Panc1 (cell line): ENCODE measurements around the gene FRMD7. TPM values are rescaled to one million over a fixed set of nuclear protein-coding genes. Genes with fewer than 3 reads are reported as not detected.

Source experiments
- ATAC-seq: fragments of 200-7000 bp; cut with Tn5 transposase; 2 replicates; pipeline ENCODE4 v1.9.1; 2020; ENCODE audit warnings: mild to moderate bottlenecking, moderate library complexity
- BruUV-seq: library from RNA; stranded (reverse); fragments of 400-500 nt; replicated peaks from 2 replicates; lab custom pipeline; 2021; lab: Mats Ljungman, UMichigan
- CTCF ChIA-PET: fragments of 300-600 bp; sonication (Branson Sonifier 250); formaldehyde crosslinking; loops from one replicate; lab custom pipeline; 2022; ENCODE audit warnings: antibody characterized with exemption; lab: Charles Lee
- POLR2A ChIA-PET: fragments of 300-600 bp; sonication (Branson Sonifier 250); formaldehyde crosslinking; loops from one replicate; lab custom pipeline; 2022; ENCODE audit warnings: antibody characterized with exemption; lab: Charles Lee
- DNase-seq: peaks from one replicate; pipeline ENCODE4 v3.0.0-alpha.2; 2010; ENCODE audit warnings: low read depth, low spot score
- H3K27ac ChIP-seq: 2 replicates; pipeline ENCODE4 v1.5.1; 2011; ENCODE audit warnings: mild to moderate bottlenecking, low read length, inconsistent platforms
- H3K27me3 ChIP-seq: fragments of 200-500 bp; sonication (Bioruptor generic); 2 replicates; pipeline ENCODE4 v1.6.0; 2014; ENCODE audit warnings: low read length, inconsistent platforms; ENCODE audit not compliant: control insufficient read depth, insufficient read depth
- H3K36me3 ChIP-seq: fragments of 200-500 bp; sonication (Bioruptor generic); 2 replicates; pipeline ENCODE4 v1.5.1; 2014; ENCODE audit warnings: inconsistent platforms, mild to moderate bottlenecking, low read length, moderate library complexity; ENCODE audit not compliant: control insufficient read depth, insufficient read depth
- H3K4me1 ChIP-seq: 2 replicates; pipeline ENCODE4 v1.5.1; 2011; ENCODE audit warnings: inconsistent platforms, mild to moderate bottlenecking, low read length, moderate library complexity; ENCODE audit not compliant: control insufficient read depth, insufficient read depth
- H3K4me3 ChIP-seq, 2 experiments: 2 replicates each; pipeline ENCODE4 v1.5.1; 2011 to 2012; ENCODE audit warnings: low read depth in 2 of 2, low read length in 2 of 2, mild to moderate bottlenecking in 2 of 2, inconsistent platforms in 1 of 2, moderate library complexity in 1 of 2
- H3K9me3 ChIP-seq: fragments of 200-500 bp; sonication (Bioruptor generic); 2 replicates; pipeline ENCODE4 v1.5.1; 2014; ENCODE audit warnings: low read depth, mild to moderate bottlenecking, inconsistent platforms, low read length, moderate library complexity; ENCODE audit not compliant: control insufficient read depth, insufficient read depth
- CTCF ChIP-seq: fragments of 450-650 bp; IDR thresholded peaks from 2 replicates; pipeline ENCODE4 v1.5.1; 2017; ENCODE audit warnings: mild to moderate bottlenecking
- POLR2AphosphoS5 ChIP-seq: IDR thresholded peaks from 2 replicates; pipeline ENCODE4 v1.6.1; 2012; ENCODE audit warnings: mild to moderate bottlenecking, low read depth, low read length, moderate library complexity
- REST ChIP-seq, 2 experiments: IDR thresholded peaks; 2 replicates each; pipeline ENCODE4 v1.6.1; 2011 to 2012; ENCODE audit warnings: low read depth in 2 of 2, control low read depth in 1 of 2, low read length in 1 of 2, mild to moderate bottlenecking in 1 of 2, moderate library complexity in 1 of 2; ENCODE audit not compliant: insufficient read depth in 1 of 2
- SIN3A ChIP-seq: IDR thresholded peaks from 2 replicates; pipeline ENCODE4 v1.6.1; 2012; ENCODE audit warnings: low read depth, mild to moderate bottlenecking, low read length, moderate library complexity, borderline replicate concordance; ENCODE audit not compliant: insufficient read depth
- TCF7L2 ChIP-seq: IDR thresholded peaks from 2 replicates; pipeline ENCODE4 v1.6.1; 2011; ENCODE audit warnings: mild to moderate bottlenecking, low read depth, low read length, inconsistent platforms
- in situ Hi-C: cut with HindIII; loops from 2 replicates; pipeline ENCODE4 v1.10.0; 2016; ENCODE audit warnings: low sequenced_read_pairs, low pct_unique_long_range_greater_than_20kb
- intact Hi-C: fragments of 100-400 bp; cut with micrococcal nuclease; formaldehyde crosslinking; loops from one replicate; pipeline ENCODE4 v1.10.0; 2022; ENCODE audit not compliant: unreplicated experiment
- total RNA-seq: library from RNA; stranded (reverse); gene quantifications from one replicate; pipeline ENCODE4 v1.2.1, GENCODE V29; 2021; ENCODE audit not compliant: unreplicated experiment

The FRMD7 gene
- total RNA-seq, 1 experiment from 2014 or later, result not detected

DNA sequence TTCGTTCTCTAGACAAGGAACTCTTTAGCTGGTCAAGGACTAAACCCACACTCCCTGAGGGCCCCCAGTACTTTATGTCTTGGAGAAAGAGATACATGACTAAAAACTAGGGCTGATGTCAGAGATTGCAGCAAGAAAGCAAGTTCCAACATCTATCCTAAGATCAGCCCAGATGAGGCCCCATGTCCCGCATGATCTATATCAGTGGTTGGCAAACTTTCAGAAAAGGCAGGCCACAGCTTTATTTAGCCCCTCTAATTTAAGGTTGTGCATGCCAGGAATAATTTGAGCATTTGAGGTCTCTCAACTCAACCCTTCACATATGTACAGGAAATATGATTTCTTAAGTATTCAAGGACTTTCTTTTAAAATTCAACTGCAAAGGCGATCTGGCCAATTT, 44.1 kb upstream of the FRMD7 start:
- ATAC-seq, result no peak
- no peak for TF ChIP-seq POLR2AphosphoS5
- TF ChIP-seq REST (IDR thresholded peaks at IDR 0.05; ENCODE audit: insufficient read depth in 1 of 2, low read depth in 2 of 2, low read length in 1 of 2), result no peak
- TF ChIP-seq SIN3A, result no peak
- TF ChIP-seq CTCF, result 0 out of 2 replicates have a peak, but pooled peaks have one; percentile 2
- no peak for TF ChIP-seq TCF7L2
- Histone ChIP-seq H3K4me1 (no peaks in the 10 kb centered on the region), H3K27me3 (no peaks in the 10 kb centered on the region; the same call in 1 of the 2 replicates), H3K4me3 (no peak overlapping the region), H3K9me3 (no peaks in the 10 kb centered on the region), H3K27ac (no peak overlapping the region), H3K36me3 (no peaks in the 10 kb centered on the region)
- in situ Hi-C loops, result no loop called here
- POLR2A ChIA-PET, result no interaction called here
- no peak for DNase-seq
- CTCF ChIA-PET, result no interaction called here
- intact Hi-C loops, result no loop called here
- BruUV-seq, result no TSS peak

DNA sequence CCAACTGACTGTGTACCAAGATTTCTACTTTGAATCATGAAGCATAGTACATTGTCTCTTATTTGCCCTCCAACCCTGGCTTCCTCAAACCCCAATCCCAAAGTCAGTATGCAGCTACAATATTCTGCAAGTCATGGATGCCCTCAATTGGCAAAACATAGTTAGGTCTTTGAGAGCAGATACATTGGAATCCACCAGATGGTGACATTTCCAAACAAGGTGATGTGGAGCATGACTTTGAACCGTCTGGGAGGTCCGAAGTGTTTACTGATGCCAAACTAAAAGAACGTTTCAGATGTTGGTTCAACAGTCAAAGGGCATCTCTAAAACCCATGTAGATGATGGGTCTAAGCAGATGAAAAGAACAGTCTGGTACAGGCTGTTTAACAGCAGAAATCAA, 43.7 kb upstream of the FRMD7 start:
- BruUV-seq, result no TSS peak
- H3K27me3 ChIP-seq, result no peaks in the 10 kb centered on the region; the same call in 1 of the 2 replicates
- no peaks in the 10 kb centered on the region for H3K36me3 ChIP-seq
- ChIA-PET CTCF (no interaction called here), POLR2A (no interaction called here)
- no peak overlapping the region for H3K27ac ChIP-seq
- H3K4me1 ChIP-seq, result no peaks in the 10 kb centered on the region
- intact Hi-C loops (no loop called here), in situ Hi-C loops (no loop called here)
- no peaks in the 10 kb centered on the region for H3K9me3 ChIP-seq
- no peak for DNase-seq
- no peak for ATAC-seq
- TF ChIP-seq POLR2AphosphoS5, result no peak
- no peak for TF ChIP-seq TCF7L2
- TF ChIP-seq SIN3A, result no peak
- TF ChIP-seq CTCF, result 0 out of 2 replicates have a peak, but pooled peaks have one; percentile 11
- H3K4me3 ChIP-seq, result no peak overlapping the region
